Measurements from ENCODE around the gene CIAO2A. TPM values are rescaled to one million over a fixed set of nuclear protein-coding genes. Genes with fewer than 3 reads are reported as not detected.
"Not testable (repeated sequence)": the region's sequence is repeated elsewhere in the genome, so short reads cannot be mapped to it uniquely, and the experiment has no call there.

Gene CIAO2A
- total RNA-seq, 1 donor from 2014 or later: 52.6 TPM

DNA sequence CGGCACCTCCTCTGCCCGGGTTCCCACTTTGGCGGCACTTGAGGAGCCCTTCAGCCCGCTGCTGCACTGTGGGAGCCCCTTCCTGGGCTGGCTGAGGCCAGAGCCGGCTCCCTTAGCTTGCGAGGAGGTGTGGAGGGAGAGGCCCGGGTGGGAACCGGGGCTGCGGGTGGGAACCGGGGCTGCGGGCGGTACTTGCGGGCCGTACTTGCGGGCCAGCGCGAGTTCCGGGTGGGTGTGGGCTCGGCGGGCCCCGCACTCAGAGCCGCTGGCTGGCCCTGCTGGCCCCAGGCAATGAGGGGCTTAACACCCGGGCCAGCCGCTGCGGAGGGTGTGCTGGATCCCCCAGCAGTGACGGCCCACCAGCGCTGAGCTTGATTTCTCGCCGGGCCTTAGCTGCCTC, 32.9 kb downstream of the CIAO2A start:
- H3K36me3 Mint-ChIP-seq (ENCODE audit: insufficient read depth): no peaks in the 10 kb centered on the region
- no peak overlapping the region for H3K4me3 Mint-ChIP-seq (ENCODE audit: low read depth)
- no peak for DNase-seq (ENCODE audit: low spot score, unreplicated experiment)
- H3K27ac Mint-ChIP-seq: no peak overlapping the region
- TF ChIP-seq, protein P1, sequence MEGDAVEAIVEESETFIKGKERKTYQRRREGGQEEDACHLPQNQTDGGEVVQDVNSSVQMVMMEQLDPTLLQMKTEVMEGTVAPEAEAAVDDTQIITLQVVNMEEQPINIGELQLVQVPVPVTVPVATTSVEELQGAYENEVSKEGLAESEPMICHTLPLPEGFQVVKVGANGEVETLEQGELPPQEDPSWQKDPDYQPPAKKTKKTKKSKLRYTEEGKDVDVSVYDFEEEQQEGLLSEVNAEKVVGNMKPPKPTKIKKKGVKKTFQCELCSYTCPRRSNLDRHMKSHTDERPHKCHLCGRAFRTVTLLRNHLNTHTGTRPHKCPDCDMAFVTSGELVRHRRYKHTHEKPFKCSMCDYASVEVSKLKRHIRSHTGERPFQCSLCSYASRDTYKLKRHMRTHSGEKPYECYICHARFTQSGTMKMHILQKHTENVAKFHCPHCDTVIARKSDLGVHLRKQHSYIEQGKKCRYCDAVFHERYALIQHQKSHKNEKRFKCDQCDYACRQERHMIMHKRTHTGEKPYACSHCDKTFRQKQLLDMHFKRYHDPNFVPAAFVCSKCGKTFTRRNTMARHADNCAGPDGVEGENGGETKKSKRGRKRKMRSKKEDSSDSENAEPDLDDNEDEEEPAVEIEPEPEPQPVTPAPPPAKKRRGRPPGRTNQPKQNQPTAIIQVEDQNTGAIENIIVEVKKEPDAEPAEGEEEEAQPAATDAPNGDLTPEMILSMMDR (IDR thresholded peaks at IDR 0.05; ENCODE audit: unreplicated experiment): no peak
- H3K9me3 Mint-ChIP-seq (ENCODE audit: low read depth): no peaks in the 10 kb centered on the region
- H3K27me3 Mint-ChIP-seq: no peaks in the 10 kb centered on the region
- H3K4me1 Mint-ChIP-seq (ENCODE audit: low read depth): no peaks in the 10 kb centered on the region

DNA sequence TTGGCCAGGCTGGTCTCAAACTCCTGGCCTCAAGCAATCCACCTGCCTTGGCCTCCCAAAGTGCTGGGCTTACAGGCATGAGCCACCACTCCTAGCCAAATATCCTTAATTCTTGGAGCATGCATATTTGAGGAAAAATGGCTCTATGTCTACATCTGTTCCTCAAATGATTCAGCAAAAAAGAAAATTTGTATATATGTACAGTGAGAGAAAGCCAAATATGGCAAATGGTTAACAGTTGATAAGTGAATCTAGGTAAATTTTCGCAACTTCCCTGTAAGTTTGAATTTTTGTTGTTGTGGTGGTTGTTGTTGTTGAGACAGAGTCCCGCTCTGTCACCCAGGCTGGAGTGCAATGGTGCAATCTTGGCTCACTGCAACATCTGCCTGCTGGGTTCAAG, 34.5 kb downstream of the CIAO2A start:
- not testable (repeated sequence) for H3K27me3 Mint-ChIP-seq; H3K36me3 Mint-ChIP-seq (ENCODE audit: insufficient read depth); H3K27ac Mint-ChIP-seq; H3K9me3 Mint-ChIP-seq (ENCODE audit: low read depth); H3K4me1 Mint-ChIP-seq (ENCODE audit: low read depth); H3K4me3 Mint-ChIP-seq (ENCODE audit: low read depth); DNase-seq (ENCODE audit: low spot score, unreplicated experiment)

DNA sequence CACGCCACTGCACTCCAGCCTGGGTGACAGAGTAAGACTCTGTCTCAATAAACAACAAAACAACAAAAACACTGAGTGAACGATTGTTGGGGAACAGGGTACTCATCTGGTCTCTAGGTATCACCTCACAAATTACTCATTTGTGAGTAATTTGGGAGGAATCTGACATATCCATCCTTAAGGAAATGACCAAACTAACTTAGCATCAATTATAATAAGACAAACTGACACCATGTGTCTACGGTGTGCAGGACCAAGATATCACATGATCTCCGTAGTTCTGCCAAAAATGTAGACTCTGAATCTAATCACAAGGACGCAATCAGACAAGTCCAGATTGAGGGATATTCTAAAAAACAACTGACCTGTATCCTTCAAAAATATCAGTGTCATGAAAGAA, 35.4 kb downstream of the CIAO2A start:
- no peak overlapping the region for H3K27ac Mint-ChIP-seq
- no peaks in the 10 kb centered on the region for H3K4me1 Mint-ChIP-seq (ENCODE audit: low read depth)
- no peaks in the 10 kb centered on the region for H3K27me3 Mint-ChIP-seq
- H3K4me3 Mint-ChIP-seq (ENCODE audit: low read depth): no peak overlapping the region
- TF ChIP-seq, protein P1 (IDR thresholded peaks at IDR 0.05; ENCODE audit: unreplicated experiment): no peak
- no peaks in the 10 kb centered on the region for H3K36me3 Mint-ChIP-seq (ENCODE audit: insufficient read depth)
- no peaks in the 10 kb centered on the region for H3K9me3 Mint-ChIP-seq (ENCODE audit: low read depth)
- DNase-seq (ENCODE audit: low spot score, unreplicated experiment): no peak

DNA sequence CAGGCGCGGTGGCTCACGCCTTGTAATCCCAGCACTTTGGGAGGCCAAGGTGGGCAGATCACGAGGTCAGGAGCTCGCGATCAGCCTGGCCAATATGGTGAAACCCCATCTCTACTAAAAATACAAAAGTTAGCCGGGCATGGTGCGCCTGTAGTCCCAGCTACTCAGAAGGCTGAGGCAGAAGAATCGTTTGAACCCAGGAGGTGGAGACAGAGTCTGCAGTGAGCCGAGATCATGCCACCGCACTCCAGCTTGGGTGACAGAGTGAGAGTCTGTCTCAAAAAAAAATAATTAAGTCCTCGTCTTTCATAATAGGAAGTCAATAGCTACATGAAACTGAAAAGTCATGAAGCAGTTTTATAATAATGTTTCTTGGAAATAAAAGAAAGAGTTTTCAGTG, 40.0 kb downstream of the CIAO2A start:
- H3K27me3 Mint-ChIP-seq; H3K36me3 Mint-ChIP-seq (ENCODE audit: insufficient read depth); H3K4me3 Mint-ChIP-seq (ENCODE audit: low read depth); H3K4me1 Mint-ChIP-seq (ENCODE audit: low read depth); DNase-seq (ENCODE audit: low spot score, unreplicated experiment); H3K9me3 Mint-ChIP-seq (ENCODE audit: low read depth); H3K27ac Mint-ChIP-seq: not testable (repeated sequence)

DNA sequence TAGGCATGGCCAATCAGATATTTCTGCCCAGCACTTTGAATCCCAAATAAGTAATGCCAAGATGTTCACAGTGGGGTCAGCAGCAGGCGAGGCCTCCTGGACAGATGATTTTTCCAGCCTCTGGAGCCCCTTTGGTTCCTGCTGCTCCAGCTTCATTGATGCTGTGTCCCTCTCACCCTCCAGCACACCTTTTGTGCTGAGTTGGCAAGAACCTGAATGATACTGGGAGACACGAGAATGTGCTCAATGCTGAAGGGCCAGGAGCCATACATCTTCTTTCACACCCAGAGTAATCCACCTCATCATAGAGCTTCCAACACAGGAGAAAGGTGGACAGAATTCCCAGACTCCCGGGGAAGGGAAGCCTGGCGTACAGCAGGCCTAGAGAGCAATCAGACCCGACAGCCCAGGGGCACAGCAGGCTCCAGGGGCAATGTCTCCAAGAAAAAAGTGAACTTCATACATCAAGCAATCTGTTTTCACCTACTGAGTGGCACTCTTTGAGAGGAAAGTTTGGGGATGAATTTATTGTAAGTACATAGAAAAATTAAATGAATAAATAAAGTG, 40.6 kb downstream of the CIAO2A start:
- Mint-ChIP-seq H3K27ac (no peak overlapping the region), H3K36me3 (ENCODE audit: insufficient read depth) (no peaks in the 10 kb centered on the region), H3K9me3 (ENCODE audit: low read depth) (no peaks in the 10 kb centered on the region), H3K4me3 (ENCODE audit: low read depth) (no peak overlapping the region), H3K27me3 (peaks cover 12% of the 10 kb centered on the region), H3K4me1 (ENCODE audit: low read depth) (peaks cover 7% of the 10 kb centered on the region)
- no peak for DNase-seq (ENCODE audit: low spot score, unreplicated experiment)
- TF ChIP-seq, protein P1 (IDR thresholded peaks at IDR 0.05; ENCODE audit: unreplicated experiment): no peak

DNA sequence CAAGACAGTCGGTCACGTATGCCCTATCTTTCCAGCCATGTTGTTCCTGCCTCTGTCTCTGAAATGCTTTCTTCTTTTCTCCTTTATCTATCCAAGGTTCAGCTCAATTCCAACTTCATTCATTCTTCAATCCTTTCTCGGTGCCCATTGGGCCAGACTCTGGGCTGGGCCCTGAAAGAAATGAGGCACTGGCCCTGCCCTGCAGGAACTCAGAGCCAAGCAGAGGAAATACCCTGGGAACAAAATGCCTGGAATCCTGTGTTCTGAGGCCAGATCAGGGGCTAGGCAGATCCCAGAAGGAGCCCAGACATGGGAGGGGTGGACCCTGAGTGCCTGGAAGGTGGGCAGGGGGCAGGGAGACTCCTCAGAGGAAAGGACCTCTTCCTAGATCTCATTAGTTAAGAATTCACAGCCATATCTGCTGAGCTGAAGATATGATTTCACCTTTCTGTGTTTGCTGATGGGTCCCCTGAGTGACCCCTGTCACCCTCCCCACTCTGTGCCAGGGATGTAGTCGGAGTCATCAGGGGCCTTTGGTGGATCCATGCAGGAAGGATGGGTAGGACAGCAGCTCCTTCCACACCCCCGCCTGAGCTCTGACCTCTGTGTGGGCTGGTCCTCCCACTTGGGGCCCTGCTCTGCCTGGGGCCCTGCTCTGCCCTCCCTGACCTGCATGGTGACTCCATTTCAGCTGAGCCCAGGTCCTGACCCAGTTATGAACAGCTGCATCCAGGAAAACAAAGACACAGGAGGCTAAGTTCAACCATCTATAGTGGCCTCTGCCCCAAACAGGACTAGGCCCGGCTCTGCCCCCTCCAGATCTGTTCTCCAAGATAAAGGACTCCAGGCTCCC, 42.0 kb downstream of the CIAO2A start:
- H3K4me3 Mint-ChIP-seq (ENCODE audit: low read depth): no peak overlapping the region
- H3K27me3 Mint-ChIP-seq: peaks cover 26% of the 10 kb centered on the region
- peaks cover 10% of the 10 kb centered on the region for H3K4me1 Mint-ChIP-seq (ENCODE audit: low read depth)

More for the DNA sequence above, 42.0 kb downstream of the CIAO2A start:
- Mint-ChIP-seq H3K27ac (no peak overlapping the region), H3K36me3 (ENCODE audit: insufficient read depth) (no peaks in the 10 kb centered on the region), H3K9me3 (ENCODE audit: low read depth) (no peaks in the 10 kb centered on the region)
- TF ChIP-seq, protein P1 (IDR thresholded peaks at IDR 0.05; ENCODE audit: unreplicated experiment): no peak
- DNase-seq (ENCODE audit: low spot score, unreplicated experiment): no peak
